Vagina (tissue), 2 donors: Measurements from ENCODE around the gene PLEKHF1.

ENCODE experiments used
- CTCF ChIP-seq, 3 experiments: fragments of 450-650 bp in 2 of 3; fragments of 200-600 bp in 1 of 3; sonication (generic) in 1 of 3; IDR thresholded peaks; one replicate each; pipeline ENCODE4 v1.5.1; 2017 to 2019; ENCODE audit warnings: antibody characterized with exemption in 3 of 3, mild to moderate bottlenecking in 2 of 3, moderate library complexity in 2 of 3
- POLR2A ChIP-seq, 2 donors: fragments of 450-650 bp; IDR thresholded peaks; one replicate each; pipeline ENCODE4 v1.6.1; 2017; ENCODE audit warnings: antibody characterized with exemption in 2 of 2, mild to moderate bottlenecking in 2 of 2, moderate library complexity in 2 of 2
- POLR2AphosphoS5 ChIP-seq, 2 donors: sonication (generic); formaldehyde crosslinking; IDR thresholded peaks; one replicate each; pipeline ENCODE4 v1.9.0; 2017; ENCODE audit warnings: antibody characterized with exemption in 2 of 2, mild to moderate bottlenecking in 2 of 2, low read depth in 1 of 2; ENCODE audit not compliant: insufficient read depth in 1 of 2

- no peak for TF ChIP-seq CTCF (IDR thresholded peaks at IDR 0.05)
- TF ChIP-seq POLR2AphosphoS5 (IDR thresholded peaks at IDR 0.05; ENCODE audit: insufficient read depth in 1 of 2, low read depth in 1 of 2), result no peak
- TF ChIP-seq POLR2A (IDR thresholded peaks at IDR 0.05), result no peak
Measured at GRCh38 chr19:29645911-29646310, 19.4 kb upstream of the PLEKHF1 start.
